ENCODE results near the gene PRRX2. TPM values are rescaled to one million over a fixed set of nuclear protein-coding genes. Genes with fewer than 3 reads are reported as not detected.
A peak's percentile ranks its signal among the peaks of the same experiment; 100 is the strongest.

Gene PRRX2
- total and polyA plus RNA-seq, 2 of the 13 experiments (the other 11 are each of a cell fraction or from before 2014, with no cell fraction given): 0.05 TPM; not detected in 1

DNA sequence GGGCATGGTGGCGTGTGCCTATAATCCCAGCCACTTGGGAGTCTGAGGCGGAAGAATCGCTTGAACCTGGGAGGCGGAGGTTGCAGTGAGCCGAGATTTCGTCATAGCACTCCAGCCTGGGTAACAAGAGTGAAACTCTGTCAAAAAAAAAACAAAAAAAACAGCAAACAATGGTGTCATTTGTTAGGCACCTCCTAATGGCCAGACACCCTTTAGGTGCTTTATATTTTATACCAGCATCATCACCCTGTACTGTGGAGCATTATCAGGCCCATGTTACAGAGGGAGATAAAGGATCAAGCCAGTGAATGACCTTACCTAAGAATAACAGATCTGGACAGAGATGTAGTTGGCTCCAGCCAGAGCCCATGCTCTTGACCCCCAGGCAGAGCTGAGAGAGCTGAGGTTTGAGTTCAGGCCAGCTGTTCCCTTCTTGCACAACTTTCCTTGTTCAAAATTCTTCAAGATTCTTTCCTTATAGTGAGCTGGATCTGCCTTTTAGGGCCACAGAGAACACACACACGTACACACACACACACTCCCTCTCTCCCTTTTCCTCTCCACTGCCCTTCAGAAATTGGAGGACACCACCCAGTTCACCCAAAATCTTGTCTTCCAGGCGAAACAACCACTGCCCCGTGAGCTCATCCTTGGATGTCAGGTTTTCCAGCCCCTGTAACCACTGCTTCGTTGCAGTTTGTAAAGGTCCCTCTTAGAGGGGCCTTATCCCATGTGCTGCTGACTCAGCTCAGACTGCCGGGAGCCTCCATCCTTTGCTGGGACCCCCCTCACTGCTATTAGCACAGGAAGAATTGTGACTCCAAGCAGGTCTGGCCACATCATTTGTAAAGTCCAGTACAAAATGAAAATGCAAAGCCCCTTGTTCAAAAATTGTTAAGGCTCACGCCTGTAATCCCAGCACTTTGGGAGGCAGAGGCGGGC, 97.8 kb downstream of the PRRX2 start:
- CTCF ChIA-PET (ENCODE audit: low intra/inter-chr PET ratio, low total read pairs): no interaction called here
- H3K9ac ChIP-seq (ENCODE audit: insufficient read depth, low read depth, low read length): no peak overlapping the region
- no TSS peak for BruUV-seq (replicated peaks)

DNA sequence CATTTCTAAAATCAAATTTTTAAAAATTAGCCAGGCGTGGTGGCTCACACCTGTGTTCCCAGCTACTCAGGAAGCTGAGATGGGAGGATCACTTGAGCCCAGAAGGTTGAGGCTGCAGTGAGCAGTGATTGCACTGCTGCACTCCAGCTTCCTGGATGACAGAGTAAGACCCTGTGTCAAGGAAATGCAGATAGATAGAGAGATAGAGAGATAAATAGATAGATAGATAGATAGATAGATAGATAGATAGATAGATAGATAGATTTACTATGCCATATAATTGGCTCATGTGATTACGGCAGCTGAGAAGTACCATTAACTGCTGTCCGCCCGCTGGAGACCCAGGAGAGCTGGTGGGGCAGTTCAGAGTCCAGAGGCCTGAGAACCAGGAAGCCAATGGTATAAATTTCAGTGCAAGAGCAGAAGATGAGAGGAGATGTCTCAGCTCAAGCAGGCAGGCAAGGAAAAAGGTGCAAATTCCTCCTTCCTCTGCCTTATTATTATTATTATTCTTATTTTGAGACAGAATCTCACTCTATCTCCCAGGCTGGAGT, 100.4 kb downstream of the PRRX2 start:
- Histone ChIP-seq H3K4me3 (replicated peaks in 1 of 3; ENCODE audit: insufficient read depth in 1 of 3, low read depth in 2 of 3, low read length in 3 of 3) (no peak overlapping the region), H4K20me1 (ENCODE audit: insufficient read depth, low read length) (no peaks in the 10 kb centered on the region), H3K4me1 (ENCODE audit: insufficient read depth, low read length) (peaks cover 26% of the 10 kb centered on the region), H3K9ac (ENCODE audit: insufficient read depth, low read depth, low read length) (no peak overlapping the region), H3K79me2 (ENCODE audit: insufficient read depth, low read length) (no peaks in the 10 kb centered on the region), H3K36me3 (replicated peaks in 1 of 2; ENCODE audit: control insufficient read depth in 1 of 2, insufficient read depth in 2 of 2, low read length in 2 of 2) (no peaks in the 10 kb centered on the region), H2AFZ (ENCODE audit: low read length) (no peak overlapping the region), H3K4me2 (ENCODE audit: low read depth, low read length) (no peak overlapping the region), H3K27me3 (ENCODE audit: control insufficient read depth in 1 of 2, insufficient read depth in 2 of 2, low read length in 2 of 2) (peaks cover 0 to 11% of the 10 kb centered on the region in 2 experiments; a peak in 1 of 5 replicates), H3K9me3 (ENCODE audit: low read length) (no peaks in the 10 kb centered on the region), H3K27ac (ENCODE audit: extremely low read length, insufficient read depth, low read length) (no peak overlapping the region)
- POLR2A ChIA-PET: no interaction called here
- intact Hi-C loops (cut with micrococcal nuclease; ENCODE audit: unreplicated experiment) (no loop called here), in situ Hi-C loops (cut with HindIII; ENCODE audit: extremely low pct_ligation_motif_present, low pct_unique_long_range_greater_than_20kb) (no loop called here)
- FAIRE-seq: no peak
- CTCF ChIA-PET (ENCODE audit: low intra/inter-chr PET ratio, low total read pairs): no interaction called here
- WGBS (ENCODE audit: low lambda C conversion rate): 21% methylated on average over 4 of the region's 4 CpGs
- no peak for DNase-seq (ENCODE audit: low spot score)
- no TSS peak for BruUV-seq (replicated peaks)
- no peak for ATAC-seq
- TF ChIP-seq KMT2A (CRISPR knock-in tag; IDR thresholded peaks at IDR 0.05) (no peak), RFX3 (CRISPR knock-in tag; IDR thresholded peaks at IDR 0.05) (no peak), DMTF1 (CRISPR knock-in tag; IDR thresholded peaks at IDR 0.05) (no peak), FUBP1 (CRISPR knock-in tag; IDR thresholded peaks at IDR 0.05; ENCODE audit: borderline replicate concordance) (no peak)
- TF ChIP-seq, protein P1, sequence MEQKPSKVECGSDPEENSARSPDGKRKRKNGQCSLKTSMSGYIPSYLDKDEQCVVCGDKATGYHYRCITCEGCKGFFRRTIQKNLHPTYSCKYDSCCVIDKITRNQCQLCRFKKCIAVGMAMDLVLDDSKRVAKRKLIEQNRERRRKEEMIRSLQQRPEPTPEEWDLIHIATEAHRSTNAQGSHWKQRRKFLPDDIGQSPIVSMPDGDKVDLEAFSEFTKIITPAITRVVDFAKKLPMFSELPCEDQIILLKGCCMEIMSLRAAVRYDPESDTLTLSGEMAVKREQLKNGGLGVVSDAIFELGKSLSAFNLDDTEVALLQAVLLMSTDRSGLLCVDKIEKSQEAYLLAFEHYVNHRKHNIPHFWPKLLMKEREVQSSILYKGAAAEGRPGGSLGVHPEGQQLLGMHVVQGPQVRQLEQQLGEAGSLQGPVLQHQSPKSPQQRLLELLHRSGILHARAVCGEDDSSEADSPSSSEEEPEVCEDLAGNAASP (CRISPR knock-in tag; IDR thresholded peaks at IDR 0.05; ENCODE audit: borderline replicate concordance): no peak

More for the DNA sequence above, 97.8 kb downstream of the PRRX2 start:
- ATAC-seq: no peak
- no peak for FAIRE-seq
- no peak overlapping the region for H3K4me3 ChIP-seq (replicated peaks in 1 of 3; ENCODE audit: insufficient read depth in 1 of 3, low read depth in 2 of 3, low read length in 3 of 3)
- H3K4me1 ChIP-seq (ENCODE audit: insufficient read depth, low read length): peaks cover 26% of the 10 kb centered on the region
- H4K20me1 ChIP-seq (ENCODE audit: insufficient read depth, low read length): no peaks in the 10 kb centered on the region
- intact Hi-C loops (cut with micrococcal nuclease; ENCODE audit: unreplicated experiment) (no loop called here), in situ Hi-C loops (cut with HindIII; ENCODE audit: extremely low pct_ligation_motif_present, low pct_unique_long_range_greater_than_20kb) (no loop called here)
- H3K36me3 ChIP-seq (replicated peaks in 1 of 2; ENCODE audit: control insufficient read depth in 1 of 2, insufficient read depth in 2 of 2, low read length in 2 of 2): no peaks in the 10 kb centered on the region
- peaks cover 2 to 12% of the 10 kb centered on the region in 2 experiments; a peak in 2 of 5 replicates for H3K27me3 ChIP-seq (ENCODE audit: control insufficient read depth in 1 of 2, insufficient read depth in 2 of 2, low read length in 2 of 2)
- H3K27ac ChIP-seq (ENCODE audit: extremely low read length, insufficient read depth, low read length): no peak overlapping the region
- H3K9me3 ChIP-seq (ENCODE audit: low read length): no peaks in the 10 kb centered on the region
- POLR2A ChIA-PET: no interaction called here
- no peaks in the 10 kb centered on the region for H3K79me2 ChIP-seq (ENCODE audit: insufficient read depth, low read length)
- DNase-seq (ENCODE audit: low spot score): no peak
- H3K4me2 ChIP-seq (ENCODE audit: low read depth, low read length): no peak overlapping the region
- TF ChIP-seq, protein P2, sequence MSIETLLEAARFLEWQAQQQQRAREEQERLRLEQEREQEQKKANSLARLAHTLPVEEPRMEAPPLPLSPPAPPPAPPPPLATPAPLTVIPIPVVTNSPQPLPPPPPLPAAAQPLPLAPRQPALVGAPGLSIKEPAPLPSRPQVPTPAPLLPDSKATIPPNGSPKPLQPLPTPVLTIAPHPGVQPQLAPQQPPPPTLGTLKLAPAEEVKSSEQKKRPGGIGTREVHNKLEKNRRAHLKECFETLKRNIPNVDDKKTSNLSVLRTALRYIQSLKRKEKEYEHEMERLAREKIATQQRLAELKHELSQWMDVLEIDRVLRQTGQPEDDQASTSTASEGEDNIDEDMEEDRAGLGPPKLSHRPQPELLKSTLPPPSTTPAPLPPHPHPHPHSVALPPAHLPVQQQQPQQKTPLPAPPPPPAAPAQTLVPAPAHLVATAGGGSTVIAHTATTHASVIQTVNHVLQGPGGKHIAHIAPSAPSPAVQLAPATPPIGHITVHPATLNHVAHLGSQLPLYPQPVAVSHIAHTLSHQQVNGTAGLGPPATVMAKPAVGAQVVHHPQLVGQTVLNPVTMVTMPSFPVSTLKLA (IDR thresholded peaks at IDR 0.05): no peak
- TF ChIP-seq ZNF354B (CRISPR knock-in tag; IDR thresholded peaks at IDR 0.05) (no peak), MAFK (conservative IDR thresholded peaks at IDR 0.05 in 1 of 2, IDR thresholded peaks at IDR 0.05 in 1 of 2; ENCODE audit: low read length in 2 of 2) (peak in 1 of 2 experiments; percentile 27; a peak in 1 of 4 replicates)
- WGBS (ENCODE audit: low lambda C conversion rate): 31% methylated on average over 13 of the region's 13 CpGs
- no peak overlapping the region for H2AFZ ChIP-seq (ENCODE audit: low read length)

All from HepG2 (cell line).